Measurements from ENCODE around the gene TAF1D.
"Not testable (repeated sequence)": the region's sequence is repeated elsewhere in the genome, so short reads cannot be mapped to it uniquely, and the experiment has no call there.

The TAF1D gene

GRCh38 chr11:93741094-93741881 is at the start of gene TAF1D, which contains the start of gene C11orf54:
Gene TAF1D, minus strand, starts transcription at chr11:93741495. Its CDS starts 2,191 bp downstream, at chr11:93739304.
Gene C11orf54, plus strand, starts transcription at chr11:93741672. Its CDS starts 5,722 bp downstream, at chr11:93747394.
- peak; percentile 98 for DNase-seq

GRCh38 chr11:93784935-93785360 is 43.7 kb upstream of the TAF1D start:
- no peak for DNase-seq

- peak; percentile 88 for DNase-seq
Measured at GRCh38 chr11:93784145-93784934, 43.0 kb upstream of the TAF1D start, which contains the start of gene MED17. Gene MED17, plus strand, starts transcription at chr11:93784282. Its CDS starts 232 bp downstream, at chr11:93784514.

- no peak for DNase-seq
Measured at GRCh38 chr11:93783765-93784144, 42.5 kb upstream of the TAF1D start.

GRCh38 chr11:93783362-93783761 is 42.1 kb upstream of the TAF1D start:
- DNase-seq = no peak

- DNase-seq = no peak
Measured at GRCh38 chr11:93775289-93775688, 34.0 kb upstream of the TAF1D start.

- not testable (repeated sequence) for DNase-seq
Measured at GRCh38 chr11:93774560-93774959, 33.3 kb upstream of the TAF1D start.

GRCh38 chr11:93773601-93774200 is 32.4 kb upstream of the TAF1D start:
- no peak for DNase-seq

- no peak for DNase-seq
Measured at GRCh38 chr11:93773045-93773477, 31.8 kb upstream of the TAF1D start.

GRCh38 chr11:93772123-93772522 is 30.8 kb upstream of the TAF1D start:
- DNase-seq = no peak

GRCh38 chr11:93770160-93770559 is 28.9 kb upstream of the TAF1D start:
- DNase-seq = no peak

- DNase-seq = no peak
Measured at GRCh38 chr11:93767018-93767417, 25.7 kb upstream of the TAF1D start.

GRCh38 chr11:93766504-93766903 is 25.2 kb upstream of the TAF1D start:
- DNase-seq = no peak

GRCh38 chr11:93765551-93765950 is 24.3 kb upstream of the TAF1D start:
- DNase-seq = no peak

GRCh38 chr11:93761910-93762309 is 20.6 kb upstream of the TAF1D start:
- no peak for DNase-seq

- not testable (repeated sequence) for DNase-seq
Measured at GRCh38 chr11:93759123-93759522, 17.8 kb upstream of the TAF1D start.

- DNase-seq = no peak
Measured at GRCh38 chr11:93757924-93758865, 16.9 kb upstream of the TAF1D start.

- DNase-seq = no peak
Measured at GRCh38 chr11:93757301-93757700, 16.0 kb upstream of the TAF1D start.

- DNase-seq = no peak
Measured at GRCh38 chr11:93756748-93757147, 15.5 kb upstream of the TAF1D start.

GRCh38 chr11:93753241-93753640 is 11.9 kb upstream of the TAF1D start:
- DNase-seq = no peak

GRCh38 chr11:93751001-93751400 is 9.7 kb upstream of the TAF1D start:
- no peak for DNase-seq

- DNase-seq = no peak
Measured at GRCh38 chr11:93747122-93747521, 5.8 kb upstream of the TAF1D start.
